ENCODE results near the gene CTNNBIP1. TPM values are rescaled to one million over a fixed set of nuclear protein-coding genes. Genes with fewer than 3 reads are reported as not detected.

Gene CTNNBIP1
- 29.3 TPM for total RNA-seq

GRCh38 chr1:9910076-9910422, at the start of gene CTNNBIP1:
CTNNBIP1 (minus strand) TSS chr1:9910269; CDS start chr1:9872064, 38,205 bp downstream.

GRCh38 chr1:9942939-9943788, 33.1 kb upstream of the CTNNBIP1 start, which contains the start of the genes LZIC and NMNAT1:
LZIC (minus strand) TSS chr1:9943391; CDS start chr1:9936619, 6,772 bp downstream.
NMNAT1 (plus strand) TSS chr1:9943475; CDS start chr1:9972074, 28,599 bp downstream.

GRCh38 chr1:9823943-9824701, 85.9 kb downstream of the CTNNBIP1 start, which contains the start of gene CLSTN1:
CLSTN1 (minus strand) TSS chr1:9823965; CDS start chr1:9823733, 232 bp downstream.

Other genes with a start within 250 kb of the CTNNBIP1 start
- 114 TPM for gene CLSTN1, start 86.3 kb downstream of the CTNNBIP1 start, total RNA-seq
- gene LZIC, start 33.1 kb upstream of the CTNNBIP1 start, total RNA-seq = 38.4 TPM
- 15.5 TPM for gene NMNAT1, start 33.2 kb upstream of the CTNNBIP1 start, total RNA-seq
- 27.9 TPM for gene RBP7, start 87.0 kb upstream of the CTNNBIP1 start, total RNA-seq
- 50.6 TPM for gene UBE4B, start 122.7 kb upstream of the CTNNBIP1 start, total RNA-seq